Mucosa of descending colon (tissue), 3 donors: Measurements from ENCODE around the gene DAB2. TPM values are rescaled to one million over a fixed set of nuclear protein-coding genes. Genes with fewer than 3 reads are reported as not detected.

ENCODE experiments used
- ATAC-seq: fragments of 200-7000 bp; cut with Tn5 transposase; one replicate; pipeline ENCODE4 v1.9.1; 2020; ENCODE audit warnings: mild to moderate bottlenecking, moderate library complexity
- DNase-seq, 3 donors: peaks; one replicate each; pipeline ENCODE4 v3.0.0-alpha.2; 2020
- H3K36me3 ChIP-seq: fragments of 200-600 bp; one replicate; pipeline ENCODE4 v1.8.0; 2021; ENCODE audit warnings: low read depth, mild to moderate bottlenecking
- H3K4me1 ChIP-seq: fragments of 200-600 bp; one replicate; pipeline ENCODE4 v1.8.0; 2021; ENCODE audit warnings: low read depth, mild to moderate bottlenecking
- H3K4me3 ChIP-seq: fragments of 200-600 bp; one replicate; pipeline ENCODE4 v1.8.0; 2021; ENCODE audit warnings: mild to moderate bottlenecking
- H3K9me3 ChIP-seq: fragments of 200-600 bp; one replicate; pipeline ENCODE4 v1.8.0; 2021; ENCODE audit warnings: mild to moderate bottlenecking
- CTCF ChIP-seq: fragments of 200-600 bp; IDR thresholded peaks from one replicate; pipeline ENCODE4 v1.8.0; 2022; ENCODE audit warnings: antibody characterized with exemption, mild to moderate bottlenecking
- intact Hi-C, 2 donors: fragments of 100-400 bp; cut with DNase I in 1 of 2; cut with micrococcal nuclease in 1 of 2; formaldehyde crosslinking; loops; one replicate each; pipeline versions ENCODE4 v1.11.0 to v1.11.1; 2022; cut with DNase I, micrococcal nuclease
- total RNA-seq, 3 donors: library from RNA; stranded (reverse); fragmentation: NEBNext Ultra II Directional in 2 of 3; extraction: Animal tissue kit (Norgen Biotek cat#: 25700) in 2 of 3; gene quantifications; one replicate each; pipeline versions ENCODE4 v1.2.1 to v1.2.4, GENCODE V29; 2021 to 2023
- donor health status: DM: no; HTN: no; CAD: no; lungs with moderate emphysema.
- donor health status: DM: no; HTN: no; CAD: no.
- donor health status: DM: no; HTN: yes; CAD: no.

Gene DAB2
- total RNA-seq, 3 donors from 2014 or later = 55.7 to 75.1 (median 65.8) TPM

DNA sequence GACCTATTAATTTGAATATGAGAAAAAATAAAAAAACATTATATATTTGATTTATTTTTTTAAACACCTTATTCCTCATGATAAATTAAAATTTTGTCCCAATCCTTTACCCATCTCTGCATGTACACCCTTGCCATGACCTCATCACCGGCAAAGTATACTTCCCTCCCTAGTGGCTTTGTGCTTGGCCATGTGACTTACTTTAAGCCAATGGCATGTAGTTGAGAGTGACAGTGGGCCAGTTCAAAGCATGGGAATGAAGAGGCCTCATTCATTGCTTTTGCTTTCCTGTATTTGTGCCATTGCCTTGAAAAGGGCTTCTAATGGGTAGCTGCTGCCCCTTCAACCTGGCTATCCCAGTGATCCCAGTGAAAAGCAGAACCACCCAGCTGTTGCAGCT, 91.7 kb downstream of the DAB2 start:
- no peak overlapping the region for H3K4me3 ChIP-seq
- intact Hi-C loops = no loop called here
- no peaks in the 10 kb centered on the region for H3K4me1 ChIP-seq
- TF ChIP-seq CTCF = no peak
- DNase-seq (no peak), ATAC-seq (no peak)
- H3K36me3 ChIP-seq = no peaks in the 10 kb centered on the region
- no peaks in the 10 kb centered on the region for H3K9me3 ChIP-seq

- intact Hi-C loops = no loop called here
- TF ChIP-seq CTCF = no peak
- Histone ChIP-seq H3K9me3 (no peaks in the 10 kb centered on the region), H3K36me3 (no peaks in the 10 kb centered on the region), H3K4me3 (no peak overlapping the region), H3K4me1 (no peaks in the 10 kb centered on the region)
- ATAC-seq = no peak
- no peak for DNase-seq
Observed at GRCh38 chr5:39331861-39332381, 92.9 kb downstream of the DAB2 start.

GRCh38 chr5:39328731-39329130, 96.0 kb downstream of the DAB2 start:
- Histone ChIP-seq H3K4me3 (no peak overlapping the region), H3K9me3 (no peaks in the 10 kb centered on the region), H3K36me3 (no peaks in the 10 kb centered on the region), H3K4me1 (no peaks in the 10 kb centered on the region)
- intact Hi-C loops = no loop called here
- DNase-seq (no peak), ATAC-seq (no peak)
- no peak for TF ChIP-seq CTCF

DNA sequence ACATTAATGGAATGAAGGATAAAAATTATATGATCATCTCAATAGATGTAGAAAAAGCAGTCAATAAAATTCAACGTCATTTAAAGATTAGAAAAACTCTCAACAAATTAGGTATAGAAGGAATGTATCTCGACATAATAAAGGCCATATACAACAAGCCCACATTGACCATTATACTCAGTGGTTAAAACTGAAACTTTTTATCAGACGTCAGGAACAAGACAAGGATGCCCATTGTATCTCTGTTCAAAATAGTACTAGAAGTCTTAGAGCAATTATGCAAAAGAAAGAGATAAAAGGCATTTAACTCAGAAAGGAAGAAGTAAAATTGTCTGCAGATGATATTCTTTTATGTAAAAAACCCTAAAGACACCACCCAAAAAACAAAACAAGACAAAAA, 101.2 kb downstream of the DAB2 start:
- no peak for DNase-seq
- Histone ChIP-seq H3K4me3 (no peak overlapping the region), H3K36me3 (no peaks in the 10 kb centered on the region), H3K4me1 (no peaks in the 10 kb centered on the region), H3K9me3 (no peaks in the 10 kb centered on the region)
- no peak for ATAC-seq
- no peak for TF ChIP-seq CTCF
- intact Hi-C loops = no loop called here

Other genes starting within 250 kb of the DAB2 start
- 10 to 100 TPM; 11.5 to 19.4 (median 13.1) TPM for gene FYB1, start 205.4 kb downstream of the DAB2 start, total RNA-seq
- under 1 TPM in 1 of 3 donors, not detected in 2; 0.12 TPM for gene C9, start 60.5 kb downstream of the DAB2 start, total RNA-seq